Right lobe of liver (tissue), 6 donors: ENCODE results near the gene PPEF1. TPM values are rescaled to one million over a fixed set of nuclear protein-coding genes. Genes with fewer than 3 reads are reported as not detected.

Experiments used
- ATAC-seq, 4 donors: fragments of 200-7000 bp; cut with Tn5 transposase; one replicate each; pipeline ENCODE4 v1.9.1; 2020; ENCODE audit warnings: mild to moderate bottlenecking in 4 of 4, moderate library complexity in 4 of 4
- DNase-seq, 3 donors: peaks; one replicate each; pipeline ENCODE4 v3.0.0-alpha.2; 2020
- H3K27ac ChIP-seq, 3 donors: fragments of 200-600 bp; one replicate each; pipeline ENCODE4 v1.8.0; 2022
- H3K27me3 ChIP-seq, 2 donors: fragments of 200-600 bp; one replicate each; pipeline ENCODE4 v1.8.0; 2022
- H3K36me3 ChIP-seq, 4 donors: fragments of 200-600 bp; sonication (generic) in 1 of 4; one replicate each; pipeline versions ENCODE4 v1.5.1 to v1.8.0; 2017 to 2022; ENCODE audit warnings: control low read depth in 1 of 4
- H3K4me1 ChIP-seq, 4 donors: fragments of 200-600 bp; sonication (generic) in 1 of 4; one replicate each; pipeline versions ENCODE4 v1.5.1 to v1.8.0; 2017 to 2022; ENCODE audit warnings: control low read depth in 1 of 4
- H3K4me3 ChIP-seq, 3 donors: fragments of 200-600 bp; one replicate each; pipeline ENCODE4 v1.8.0; 2022
- H3K9me3 ChIP-seq, 4 donors: fragments of 200-600 bp; sonication (generic) in 1 of 4; one replicate each; pipeline versions ENCODE4 v1.5.1 to v1.8.0; 2017 to 2022; ENCODE audit warnings: control low read depth in 1 of 4
- POLR2A ChIP-seq: fragments of 450-650 bp; IDR thresholded peaks from one replicate; pipeline ENCODE4 v1.6.1; 2017; ENCODE audit warnings: antibody characterized with exemption, mild to moderate bottlenecking
- WGBS: methylation state at CpG from one replicate; pipeline ENCODE4 v1.1.6; 2018; ENCODE audit warnings: low coverage, low lambda C conversion rate; ENCODE audit not compliant: insufficient coverage; ENCODE audit errors: missing lambda C conversion rate; 5-methylcytosine and 5-hydroxymethylcytosine counted together
- intact Hi-C, 2 donors: fragments of 100-400 bp; cut with DNase I; formaldehyde crosslinking; loops; one replicate each; pipeline versions ENCODE4 v1.11.2 to v1.14.1; 2022
- total RNA-seq, 6 experiments: library from RNA; depleted of rRNA in 2 of 6; stranded (reverse); fragments of >200 nt in 2 of 6; fragmentation: NEBNext Ultra II Directional in 3 of 6; extraction: Animal tissue kit (Norgen Biotek cat#: 25700) in 3 of 6; gene quantifications; one replicate each; pipeline versions ENCODE4 v1.1.0 to v1.2.4, GENCODE V29; 2016 to 2023
- TF ChIP-seq, protein P1 (sequence below), 4 donors: fragments of 200-600 bp in 3 of 4; fragments of 450-650 bp in 1 of 4; IDR thresholded peaks; one replicate each; pipeline versions ENCODE4 v1.5.1 to v1.8.0; 2016 to 2022; ENCODE audit warnings: antibody characterized with exemption in 4 of 4, mild to moderate bottlenecking in 2 of 4
- donor health status: DM: no; HTN: yes; CAD: no.
- donor health status: DM: no; HTN: no; CAD: no.
- donor health status: DM: no; HTN: no; CAD: no.
- donor health status: DM: no; HTN: yes; CAD: no.
- donor health status: DM: no; HTN: yes; CAD: no.

The PPEF1 gene
- total RNA-seq, 6 experiments from 2014 or later, result not detected

GRCh38 chrX:18676470-18676869 lies 31.0 kb upstream of the PPEF1 start:
- Histone ChIP-seq H3K4me3 (no peak overlapping the region), H3K9me3 (no peaks in the 10 kb centered on the region), H3K36me3 (no peaks in the 10 kb centered on the region), H3K27me3 (no peaks in the 10 kb centered on the region), H3K4me1 (no peaks in the 10 kb centered on the region), H3K27ac (no peak overlapping the region)
- WGBS, result 35% methylated on average over 7 of the region's 11 CpGs
- no peak for ATAC-seq
- TF ChIP-seq POLR2A, result no peak
- TF ChIP-seq, protein P1, sequence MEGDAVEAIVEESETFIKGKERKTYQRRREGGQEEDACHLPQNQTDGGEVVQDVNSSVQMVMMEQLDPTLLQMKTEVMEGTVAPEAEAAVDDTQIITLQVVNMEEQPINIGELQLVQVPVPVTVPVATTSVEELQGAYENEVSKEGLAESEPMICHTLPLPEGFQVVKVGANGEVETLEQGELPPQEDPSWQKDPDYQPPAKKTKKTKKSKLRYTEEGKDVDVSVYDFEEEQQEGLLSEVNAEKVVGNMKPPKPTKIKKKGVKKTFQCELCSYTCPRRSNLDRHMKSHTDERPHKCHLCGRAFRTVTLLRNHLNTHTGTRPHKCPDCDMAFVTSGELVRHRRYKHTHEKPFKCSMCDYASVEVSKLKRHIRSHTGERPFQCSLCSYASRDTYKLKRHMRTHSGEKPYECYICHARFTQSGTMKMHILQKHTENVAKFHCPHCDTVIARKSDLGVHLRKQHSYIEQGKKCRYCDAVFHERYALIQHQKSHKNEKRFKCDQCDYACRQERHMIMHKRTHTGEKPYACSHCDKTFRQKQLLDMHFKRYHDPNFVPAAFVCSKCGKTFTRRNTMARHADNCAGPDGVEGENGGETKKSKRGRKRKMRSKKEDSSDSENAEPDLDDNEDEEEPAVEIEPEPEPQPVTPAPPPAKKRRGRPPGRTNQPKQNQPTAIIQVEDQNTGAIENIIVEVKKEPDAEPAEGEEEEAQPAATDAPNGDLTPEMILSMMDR (IDR thresholded peaks at IDR 0.05), result no peak
- DNase-seq, result no peak
- intact Hi-C loops, result no loop called here

DNA sequence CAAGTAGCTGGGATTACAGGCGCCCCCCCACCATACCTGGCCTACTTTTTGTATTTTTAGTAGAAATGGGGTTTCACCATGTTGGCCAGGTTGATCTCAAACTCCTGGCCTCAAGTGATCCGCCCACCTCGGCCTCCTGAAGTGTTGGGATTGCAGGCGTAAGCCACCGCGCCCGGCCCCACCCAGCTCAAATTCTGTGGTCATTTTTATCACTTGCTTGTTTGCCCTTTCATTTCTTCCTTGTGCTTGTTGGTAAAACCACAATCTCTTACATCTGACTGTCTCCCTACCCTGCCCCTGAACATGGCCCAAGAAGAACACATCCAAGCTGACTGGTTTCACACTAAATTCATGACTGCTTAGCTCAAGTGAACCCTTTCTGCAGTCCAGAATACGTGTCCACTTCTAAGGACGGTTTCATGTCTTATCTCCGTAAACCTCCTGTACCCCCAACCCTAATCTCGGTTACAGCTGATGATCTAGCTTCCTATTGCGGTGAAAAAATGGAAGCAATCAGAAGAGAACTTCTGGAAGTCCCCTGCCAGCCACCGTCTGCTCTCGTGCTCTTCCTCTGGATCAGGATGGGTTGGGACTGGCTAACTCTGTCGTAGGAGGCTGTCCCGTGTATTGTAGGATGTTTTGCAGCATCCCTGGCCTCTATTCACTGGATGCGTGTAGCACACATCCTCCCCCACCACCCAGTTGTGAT lies 30.1 kb upstream of the PPEF1 start:
- no peak overlapping the region for H3K4me3 ChIP-seq
- no peaks in the 10 kb centered on the region for H3K27me3 ChIP-seq
- intact Hi-C loops, result no loop called here
- 71% methylated on average over 16 of the region's 17 CpGs for WGBS
- no peaks in the 10 kb centered on the region for H3K9me3 ChIP-seq
- no peak for ATAC-seq
- no peak overlapping the region for H3K27ac ChIP-seq
- H3K36me3 ChIP-seq, result no peaks in the 10 kb centered on the region
- TF ChIP-seq POLR2A, result no peak
- TF ChIP-seq, protein P1 (IDR thresholded peaks at IDR 0.05), result no peak
- no peak for DNase-seq
- H3K4me1 ChIP-seq, result no peaks in the 10 kb centered on the region

GRCh38 chrX:18681996-18682395 lies 25.4 kb upstream of the PPEF1 start:
- no peak overlapping the region for H3K27ac ChIP-seq

GRCh38 chrX:18682979-18683387 lies 24.5 kb upstream of the PPEF1 start:
- no peak for DNase-seq
- intact Hi-C loops, result no loop called here
- no peaks in the 10 kb centered on the region for H3K27me3 ChIP-seq
- no peaks in the 10 kb centered on the region for H3K4me1 ChIP-seq
- TF ChIP-seq, protein P1 (IDR thresholded peaks at IDR 0.05), result no peak
- no peak for TF ChIP-seq POLR2A
- H3K4me3 ChIP-seq, result no peak overlapping the region
- 52% methylated on average over 7 of the region's 9 CpGs for WGBS
- no peak for ATAC-seq
- no peak overlapping the region for H3K27ac ChIP-seq
- H3K9me3 ChIP-seq, result no peaks in the 10 kb centered on the region
- no peaks in the 10 kb centered on the region for H3K36me3 ChIP-seq

More at GRCh38 chrX:18681996-18682395, 25.4 kb upstream of the PPEF1 start:
- Histone ChIP-seq H3K9me3 (no peaks in the 10 kb centered on the region), H3K36me3 (no peaks in the 10 kb centered on the region), H3K4me1 (no peaks in the 10 kb centered on the region), H3K4me3 (no peak overlapping the region), H3K27me3 (no peaks in the 10 kb centered on the region)
- DNase-seq, result no peak
- 67% methylated on average over 6 of the region's 6 CpGs for WGBS
- ATAC-seq, result no peak
- intact Hi-C loops, result no loop called here
- TF ChIP-seq POLR2A, result no peak
- TF ChIP-seq, protein P1 (IDR thresholded peaks at IDR 0.05), result no peak
